Mesenchymal stem cell (in vitro differentiated cells and primary cell): Measurements from ENCODE around the gene SIGLEC8.

ENCODE experiments used
- DNase-seq: peaks from one replicate; pipeline ENCODE4 v3.0.0-alpha.2; 2013
- H2AFZ ChIP-seq: one replicate; pipeline ENCODE4 v1.6.1; 2013; ENCODE audit warnings: low read depth, mild to moderate bottlenecking, control low read depth, inconsistent platforms, low read length, moderate library complexity
- H2AK5ac ChIP-seq: 2 replicates; pipeline ENCODE4 v1.6.1; 2013; ENCODE audit warnings: low read length, moderate library complexity, mild to moderate bottlenecking, inconsistent platforms; ENCODE audit not compliant: severe bottlenecking
- H2BK120ac ChIP-seq: one replicate; pipeline ENCODE4 v1.6.1; 2013; ENCODE audit warnings: low read depth, mild to moderate bottlenecking, inconsistent platforms, low read length, moderate library complexity
- H2BK12ac ChIP-seq, 2 experiments: one replicate each; pipeline ENCODE4 v1.6.1; 2013; ENCODE audit warnings: inconsistent platforms in 2 of 2, low read length in 2 of 2, mild to moderate bottlenecking in 2 of 2, moderate library complexity in 2 of 2, control low read depth in 1 of 2
- H2BK15ac ChIP-seq: one replicate; pipeline ENCODE4 v1.6.1; 2013; ENCODE audit warnings: mild to moderate bottlenecking, low read depth, inconsistent platforms; ENCODE audit not compliant: poor library complexity, severe bottlenecking
- H2BK5ac ChIP-seq: 2 replicates; pipeline ENCODE4 v1.6.1; 2013; ENCODE audit warnings: low read depth, mild to moderate bottlenecking, low read length, control low read depth, inconsistent platforms; ENCODE audit not compliant: poor library complexity, severe bottlenecking
- H3K14ac ChIP-seq, 2 experiments: one replicate each; pipeline ENCODE4 v1.6.1; 2013; ENCODE audit warnings: inconsistent platforms in 2 of 2, low read length in 2 of 2, control low read depth in 1 of 2, mild to moderate bottlenecking in 1 of 2, moderate library complexity in 1 of 2
- H3K18ac ChIP-seq, 2 experiments: one replicate each; pipeline ENCODE4 v1.6.1; 2013; ENCODE audit warnings: inconsistent platforms in 2 of 2, low read length in 2 of 2, control low read depth in 1 of 2, low read depth in 1 of 2, mild to moderate bottlenecking in 1 of 2
- H3K23ac ChIP-seq, 2 experiments: one replicate each; pipeline ENCODE4 v1.6.1; 2013; ENCODE audit warnings: inconsistent platforms in 2 of 2, low read length in 2 of 2, mild to moderate bottlenecking in 2 of 2, moderate library complexity in 2 of 2, control low read depth in 1 of 2
- H3K27ac ChIP-seq: 2 replicates; pipeline ENCODE4 v1.5.1; 2013; ENCODE audit warnings: mild to moderate bottlenecking, moderate library complexity, low read length, control low read depth, inconsistent platforms; ENCODE audit not compliant: poor library complexity, severe bottlenecking
- H3K27me3 ChIP-seq, 2 experiments: 2 replicates each; pipeline versions ENCODE4 v1.6.1 to v1.7.0; 2013; ENCODE audit warnings: low read length in 2 of 2, mild to moderate bottlenecking in 2 of 2, moderate library complexity in 2 of 2, control low read depth in 1 of 2, inconsistent platforms in 1 of 2; ENCODE audit not compliant: control insufficient read depth in 1 of 2, insufficient read depth in 1 of 2
- H3K36me3 ChIP-seq, 2 experiments: 2 replicates each; pipeline versions ENCODE4 v1.6.1 to v1.7.0; 2013; ENCODE audit warnings: low read length in 2 of 2, control low read depth in 1 of 2, inconsistent platforms in 1 of 2, low read depth in 1 of 2, mild to moderate bottlenecking in 1 of 2; ENCODE audit not compliant: insufficient read depth in 2 of 2, control insufficient read depth in 1 of 2
- H3K4ac ChIP-seq, 2 experiments: one replicate each; pipeline ENCODE4 v1.6.1; 2013; ENCODE audit warnings: inconsistent platforms in 2 of 2, low read length in 2 of 2, mild to moderate bottlenecking in 2 of 2, moderate library complexity in 2 of 2, control low read depth in 1 of 2, low read depth in 1 of 2
- H3K4me1 ChIP-seq: 2 replicates; pipeline ENCODE4 v1.6.1; 2013; ENCODE audit warnings: low read depth, low read length, control low read depth; ENCODE audit not compliant: control insufficient read depth, insufficient read depth
- H3K4me2 ChIP-seq: 2 replicates; pipeline ENCODE4 v1.6.1; 2013; ENCODE audit warnings: low read length, mild to moderate bottlenecking, inconsistent platforms; ENCODE audit not compliant: poor library complexity, severe bottlenecking
- H3K4me3 ChIP-seq, 2 experiments: 2 replicates each; pipeline versions ENCODE4 v1.5.1 to v1.7.0; 2013; ENCODE audit warnings: low read length in 2 of 2, mild to moderate bottlenecking in 2 of 2, control low read depth in 1 of 2, low read depth in 1 of 2; ENCODE audit not compliant: insufficient read depth in 1 of 2
- H3K79me1 ChIP-seq: replicated peaks from 2 replicates; pipeline ENCODE4 v1.6.1; 2013; ENCODE audit warnings: mild to moderate bottlenecking, control low read depth, low read length, inconsistent platforms; ENCODE audit not compliant: poor library complexity, severe bottlenecking
- H3K9ac ChIP-seq: 2 replicates; pipeline ENCODE4 v1.7.0; 2013; ENCODE audit warnings: mild to moderate bottlenecking, low read length, moderate library complexity
- H3K9me3 ChIP-seq: 2 replicates; pipeline ENCODE4 v1.7.0; 2013; ENCODE audit warnings: mild to moderate bottlenecking, low read length; ENCODE audit not compliant: control insufficient read depth
- H4K8ac ChIP-seq: one replicate; pipeline ENCODE4 v1.6.1; 2013; ENCODE audit warnings: inconsistent platforms, mild to moderate bottlenecking, low read length, moderate library complexity
- H4K91ac ChIP-seq: one replicate; pipeline ENCODE4 v1.6.1; 2013; ENCODE audit warnings: mild to moderate bottlenecking, low read length, inconsistent platforms
- WGBS: methylation state at CpG from one replicate; pipeline ENCODE4 v1.1.7; 2013; ENCODE audit warnings: mixed read lengths; 5-methylcytosine and 5-hydroxymethylcytosine counted together

The SIGLEC8 gene

GRCh38 chr19:51497666-51498065, 39.4 kb upstream of the SIGLEC8 start:
- Histone ChIP-seq H3K9ac (no peak overlapping the region), H2AFZ (no peak overlapping the region), H2BK120ac (no peak overlapping the region), H3K4me3 (no peak overlapping the region), H3K36me3 (no peaks in the 10 kb centered on the region), H2AK5ac (no peak overlapping the region), H2BK15ac (no peak overlapping the region), H4K8ac (no peak overlapping the region), H3K9me3 (no peaks in the 10 kb centered on the region), H3K27me3 (no peaks in the 10 kb centered on the region), H3K18ac (no peak overlapping the region), H2BK5ac (no peak overlapping the region), H4K91ac (no peak overlapping the region), H2BK12ac (no peak overlapping the region), H3K27ac (no peak overlapping the region), H3K4ac (no peak overlapping the region), H3K14ac (no peak overlapping the region), H3K4me1 (no peaks in the 10 kb centered on the region), H3K79me1 (no peaks in the 10 kb centered on the region), H3K4me2 (no peak overlapping the region), H3K23ac (no peak overlapping the region)
- WGBS, result no CpG with 5 or more reads among the region's 3 CpGs
- no peak for DNase-seq

GRCh38 chr19:51493776-51494175, 35.5 kb upstream of the SIGLEC8 start:
- Histone ChIP-seq H3K4me2 (no peak overlapping the region), H3K36me3 (no peaks in the 10 kb centered on the region), H2BK12ac (no peak overlapping the region), H2BK5ac (no peak overlapping the region), H3K27me3 (no peaks in the 10 kb centered on the region), H2BK15ac (no peak overlapping the region), H3K18ac (no peak overlapping the region), H3K23ac (no peak overlapping the region), H3K9me3 (peaks cover 3% of the 10 kb centered on the region), H2BK120ac (no peak overlapping the region), H3K4me3 (no peak overlapping the region), H3K27ac (no peak overlapping the region), H3K9ac (no peak overlapping the region), H3K79me1 (no peaks in the 10 kb centered on the region), H3K14ac (no peak overlapping the region), H3K4ac (no peak overlapping the region), H2AFZ (no peak overlapping the region), H4K8ac (no peak overlapping the region), H4K91ac (no peak overlapping the region), H3K4me1 (no peaks in the 10 kb centered on the region), H2AK5ac (no peak overlapping the region)
- no peak for DNase-seq
- 11% methylated on average over 2 of the region's 2 CpGs for WGBS

GRCh38 chr19:51491586-51491985, 33.3 kb upstream of the SIGLEC8 start:
- Histone ChIP-seq H3K23ac (no peak overlapping the region), H3K36me3 (no peaks in the 10 kb centered on the region), H3K4ac (no peak overlapping the region), H4K91ac (no peak overlapping the region), H3K79me1 (no peaks in the 10 kb centered on the region), H3K27me3 (no peaks in the 10 kb centered on the region), H3K4me2 (no peak overlapping the region), H2BK120ac (no peak overlapping the region), H2AFZ (no peak overlapping the region), H3K18ac (no peak overlapping the region), H3K9ac (no peak overlapping the region), H3K4me1 (no peaks in the 10 kb centered on the region), H2AK5ac (no peak overlapping the region), H2BK12ac (no peak overlapping the region), H3K9me3 (peaks cover 3% of the 10 kb centered on the region), H3K27ac (no peak overlapping the region), H4K8ac (no peak overlapping the region), H3K14ac (no peak overlapping the region), H2BK5ac (no peak overlapping the region), H3K4me3 (no peak overlapping the region), H2BK15ac (no peak overlapping the region)
- DNase-seq, result no peak
- 77% methylated on average over 5 of the region's 7 CpGs for WGBS

GRCh38 chr19:51490676-51491075, 32.4 kb upstream of the SIGLEC8 start:
- H3K79me1 ChIP-seq, result no peaks in the 10 kb centered on the region
- H3K36me3 ChIP-seq, result no peaks in the 10 kb centered on the region
- DNase-seq, result no peak
- no peak overlapping the region for H3K4me3 ChIP-seq
- H3K9ac ChIP-seq, result no peak overlapping the region
- no peak overlapping the region for H2BK15ac ChIP-seq
- no peak overlapping the region for H3K14ac ChIP-seq
- H3K27me3 ChIP-seq, result no peaks in the 10 kb centered on the region
- H2BK12ac ChIP-seq, result no peak overlapping the region
- no peak overlapping the region for H3K27ac ChIP-seq
- WGBS, result 85% methylated on average over 14 of the region's 14 CpGs
- no peak overlapping the region for H4K91ac ChIP-seq
- H2BK5ac ChIP-seq, result no peak overlapping the region
- no peak overlapping the region for H2AFZ ChIP-seq
- H3K9me3 ChIP-seq, result peaks cover 3% of the 10 kb centered on the region
- H2BK120ac ChIP-seq, result no peak overlapping the region
- H3K18ac ChIP-seq, result no peak overlapping the region
- no peak overlapping the region for H3K23ac ChIP-seq
- no peak overlapping the region for H4K8ac ChIP-seq
- no peaks in the 10 kb centered on the region for H3K4me1 ChIP-seq
- H3K4ac ChIP-seq, result no peak overlapping the region
- no peak overlapping the region for H3K4me2 ChIP-seq
- H2AK5ac ChIP-seq, result no peak overlapping the region
